IMR-90 (cell line): Measurements from ENCODE around the gene GOLGA5.

Source experiments
- CEBPB ChIP-seq: IDR thresholded peaks from 2 replicates; pipeline ENCODE4 v1.6.1; 2012; ENCODE audit warnings: low read depth, low read length, improper control_type of control experiment
- CHD1 ChIP-seq: IDR thresholded peaks from 2 replicates; pipeline ENCODE4 v1.6.1; 2012; ENCODE audit warnings: low read depth, low read length, improper control_type of control experiment
- CTCF ChIP-seq: conservative IDR thresholded peaks from 2 replicates; pipeline ENCODE4 v1.5.1; 2012; ENCODE audit warnings: mild to moderate bottlenecking, low read depth, low read length, improper control_type of control experiment
- ELK1 ChIP-seq: fragments of 150-350 bp; IDR thresholded peaks from 2 replicates; pipeline ENCODE4 v1.6.1; 2016; ENCODE audit warnings: low read depth, mild to moderate bottlenecking, low read length, moderate library complexity, borderline replicate concordance
- MAFK ChIP-seq: IDR thresholded peaks from 2 replicates; pipeline ENCODE4 v1.6.1; 2012; ENCODE audit warnings: low read depth, low read length, improper control_type of control experiment
- MAZ ChIP-seq: IDR thresholded peaks from 2 replicates; pipeline ENCODE4 v1.6.1; 2012; ENCODE audit warnings: low read depth, mild to moderate bottlenecking, low read length, improper control_type of control experiment, moderate library complexity, borderline replicate concordance
- NFE2L2 ChIP-seq: fragments of 150-350 bp; IDR thresholded peaks from 2 replicates; pipeline ENCODE4 v1.6.1; 2016; ENCODE audit warnings: low read depth, mild to moderate bottlenecking, low read length
- POLR2A ChIP-seq: IDR thresholded peaks from 2 replicates; pipeline ENCODE4 v1.6.1; 2012; ENCODE audit warnings: mild to moderate bottlenecking, low read depth, low read length
- RAD21 ChIP-seq: IDR thresholded peaks from 2 replicates; pipeline ENCODE4 v1.6.1; 2012; ENCODE audit warnings: low read length, improper control_type of control experiment
- RCOR1 ChIP-seq: IDR thresholded peaks from 2 replicates; pipeline ENCODE4 v1.6.1; 2012; ENCODE audit warnings: mild to moderate bottlenecking, low read length, improper control_type of control experiment; ENCODE audit not compliant: insufficient replicate concordance
- RFX5 ChIP-seq: IDR thresholded peaks from 2 replicates; pipeline ENCODE4 v1.8.0; 2012; ENCODE audit warnings: low read depth, mild to moderate bottlenecking, low read length, moderate library complexity
- SMC3 ChIP-seq: fragments of 150-350 bp; IDR thresholded peaks from 2 replicates; pipeline ENCODE4 v1.6.1; 2016; ENCODE audit warnings: low read depth, mild to moderate bottlenecking, antibody characterized with exemption, low read length, moderate library complexity
- USF2 ChIP-seq: fragments of 150-350 bp; IDR thresholded peaks from 2 replicates; pipeline ENCODE4 v1.6.1; 2017; ENCODE audit warnings: mild to moderate bottlenecking, antibody characterized with exemption, low read length, low read depth

- TF ChIP-seq SMC3: no peak
- no peak for TF ChIP-seq POLR2A
- no peak for TF ChIP-seq CTCF
- TF ChIP-seq USF2: no peak
- TF ChIP-seq CEBPB: no peak
- no peak for TF ChIP-seq MAFK
- no peak for TF ChIP-seq MAZ
- peak; percentile 41 for TF ChIP-seq RCOR1
- no peak for TF ChIP-seq ELK1
- no peak for TF ChIP-seq CHD1
- no peak for TF ChIP-seq RAD21
- no peak for TF ChIP-seq NFE2L2
- no peak for TF ChIP-seq RFX5
Observed at GRCh38 chr14:92747701-92748258, 46.3 kb upstream of the GOLGA5 start.
